OCI-LY7 (cell line): ENCODE results near the gene PAX4. TPM values are rescaled to one million over a fixed set of nuclear protein-coding genes. Genes with fewer than 3 reads are reported as not detected.

Experiments
- BruUV-seq: library from RNA; stranded (reverse); fragments of 400-500 nt; replicated peaks from 2 replicates; lab custom pipeline; 2021; lab: Mats Ljungman, UMichigan
- CTCF ChIA-PET: fragments of 300-600 bp; sonication (Branson Sonifier 250); formaldehyde crosslinking; loops from one replicate; lab custom pipeline; 2022; ENCODE audit warnings: antibody characterized with exemption; ENCODE audit not compliant: unreplicated experiment; lab: Charles Lee
- POLR2A ChIA-PET: fragments of 300-600 bp; sonication (Branson Sonifier 250); formaldehyde crosslinking; loops from one replicate; lab custom pipeline; 2022; ENCODE audit warnings: antibody characterized with exemption; lab: Charles Lee
- DNase-seq: peaks from one replicate; pipeline ENCODE4 v3.0.0-alpha.2; 2015; ENCODE audit warnings: low spot score
- H2AFZ ChIP-seq: fragments of 200-600 bp; sonication (generic), shearing (Covaris generic); 2 replicates; pipeline ENCODE4 v1.6.1; 2014; ENCODE audit warnings: mild to moderate bottlenecking, antibody characterized with exemption, low read length, moderate library complexity
- H3K27ac ChIP-seq: fragments of 200-600 bp; sonication (generic); 2 replicates; pipeline ENCODE4 v1.5.1; 2014; ENCODE audit warnings: mixed run types, low read depth, mild to moderate bottlenecking, moderate library complexity, low read length, inconsistent platforms; ENCODE audit not compliant: poor library complexity, severe bottlenecking
- H3K36me3 ChIP-seq: fragments of 200-600 bp; sonication (generic); 2 replicates; pipeline ENCODE4 v1.6.1; 2014; ENCODE audit warnings: mild to moderate bottlenecking, antibody characterized with exemption, low read length, moderate library complexity, mixed read lengths; ENCODE audit not compliant: insufficient read depth
- H3K4me1 ChIP-seq: fragments of 200-600 bp; sonication (generic); 2 replicates; pipeline ENCODE4 v1.5.1; 2014; ENCODE audit warnings: mild to moderate bottlenecking, low read length; ENCODE audit not compliant: insufficient read depth, poor library complexity, severe bottlenecking
- H3K4me2 ChIP-seq: fragments of 200-600 bp; sonication (generic); 2 replicates; pipeline ENCODE4 v1.6.1; 2014; ENCODE audit warnings: mild to moderate bottlenecking, low read length
- H3K4me3 ChIP-seq: fragments of 200-600 bp; sonication (generic); 2 replicates; pipeline ENCODE4 v1.5.1; 2014; ENCODE audit warnings: mild to moderate bottlenecking, low read depth, low read length; ENCODE audit not compliant: poor library complexity, severe bottlenecking
- H3K79me2 ChIP-seq: fragments of 200-600 bp; sonication (generic); 2 replicates; pipeline ENCODE4 v1.6.1; 2016; ENCODE audit warnings: low read depth, mild to moderate bottlenecking, low read length, moderate library complexity, mixed read lengths; ENCODE audit not compliant: insufficient read depth
- H3K9me2 ChIP-seq: fragments of 200-600 bp; sonication (generic); 2 replicates; pipeline ENCODE4 v1.6.1; 2016; ENCODE audit warnings: mild to moderate bottlenecking, low read length, mixed read lengths; ENCODE audit not compliant: insufficient read depth
- H3K9me3 ChIP-seq: fragments of 200-600 bp; sonication (generic); 2 replicates; pipeline ENCODE4 v1.6.1; 2014; ENCODE audit warnings: mild to moderate bottlenecking, mixed run types, low read length, mixed read lengths
- H4K20me1 ChIP-seq: fragments of 200-600 bp; sonication (generic); 2 replicates; pipeline ENCODE4 v1.6.1; 2014; ENCODE audit warnings: mild to moderate bottlenecking, antibody characterized with exemption, low read length, moderate library complexity, mixed read lengths; ENCODE audit not compliant: insufficient read depth
- CTCF ChIP-seq: fragments of 200-600 bp; sonication (generic); conservative IDR thresholded peaks from 2 replicates; pipeline ENCODE4 v1.5.1; 2014; ENCODE audit warnings: mild to moderate bottlenecking, antibody characterized with exemption, low read length, moderate library complexity, mixed read lengths
- EZH2phosphoT487 ChIP-seq: fragments of 200-600 bp; sonication (generic); IDR thresholded peaks from 2 replicates; pipeline ENCODE4 v1.6.1; 2018; ENCODE audit warnings: low read depth, borderline replicate concordance, mild to moderate bottlenecking, mixed run types, antibody characterized with exemption, low read length, moderate library complexity, mixed read lengths
- intact Hi-C: fragments of 100-400 bp; cut with micrococcal nuclease; formaldehyde crosslinking; loops from one replicate; pipeline ENCODE4 v1.10.0; 2022; ENCODE audit not compliant: unreplicated experiment
- total RNA-seq, 2 experiments: library from RNA; depleted of rRNA in 1 of 2; stranded (reverse); fragments of >200 nt in 1 of 2; shearing (Covaris generic) in 1 of 2; gene quantifications; 2 replicates each; pipeline ENCODE4 v1.2.3, GENCODE V29; 2014 to 2022

Gene PAX4
- total RNA-seq, 2 experiments from 2014 or later = not detected

GRCh38 chr7:127591189-127591588 is 26.8 kb downstream of the PAX4 start:
- POLR2A ChIA-PET = interaction anchor here (0.7 to 1.5 kb wide), 2 partner anchors 9 to 450 kb away, joined by 3 read pairs; no protein-coding TSS in a partner anchor
- Histone ChIP-seq H4K20me1 (peaks cover 7% of the 10 kb centered on the region; the same call in 1 of the 2 replicates), H3K4me2 (no peak overlapping the region), H3K9me2 (no peaks in the 10 kb centered on the region), H3K4me3 (no peak overlapping the region), H3K79me2 (peaks cover 15% of the 10 kb centered on the region; the same call in 1 of the 2 replicates), H2AFZ (no peak overlapping the region), H3K36me3 (peaks cover 26% of the 10 kb centered on the region), H3K27ac (no peak overlapping the region), H3K9me3 (no peaks in the 10 kb centered on the region), H3K4me1 (peaks cover 14% of the 10 kb centered on the region)
- DNase-seq = no peak
- CTCF ChIA-PET = no interaction called here
- TF ChIP-seq CTCF = no peak
- TF ChIP-seq EZH2phosphoT487 = no peak
- BruUV-seq = no TSS peak
- intact Hi-C loops = no loop called here

DNA sequence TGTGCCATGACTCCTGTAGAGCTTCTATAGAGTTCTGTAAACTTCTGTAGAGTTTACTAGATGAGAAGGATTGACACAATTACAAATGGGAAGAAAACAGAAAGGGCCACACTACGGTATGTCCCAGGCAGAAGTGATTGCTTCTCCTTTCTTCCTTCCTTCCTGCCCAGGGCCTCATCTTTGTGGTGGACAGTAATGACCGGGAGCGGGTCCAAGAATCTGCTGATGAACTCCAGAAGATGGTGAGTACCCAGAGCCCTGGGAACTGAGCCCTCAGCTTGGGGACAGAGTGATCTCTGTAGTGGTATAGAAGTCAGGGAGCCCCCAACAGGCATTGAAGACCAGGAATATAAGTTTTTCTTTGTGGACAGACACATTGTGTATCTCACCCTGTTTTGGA is 28.0 kb downstream of the PAX4 start:
- no peaks in the 10 kb centered on the region for H3K9me2 ChIP-seq
- H2AFZ ChIP-seq = no peak overlapping the region
- H3K4me3 ChIP-seq = no peak overlapping the region
- CTCF ChIA-PET = no interaction called here
- intact Hi-C loops = loop anchor here (5.0 kb wide), 2 partner anchors 62 to 198 kb away; partner anchors contain the start of genes SND1 and ZNF800
- DNase-seq = no peak
- TF ChIP-seq EZH2phosphoT487 = no peak
- peaks cover 18% of the 10 kb centered on the region for H3K4me1 ChIP-seq
- H3K79me2 ChIP-seq = peaks cover 18% of the 10 kb centered on the region; the same call in 1 of the 2 replicates
- H3K36me3 ChIP-seq = peaks cover 26% of the 10 kb centered on the region
- H3K27ac ChIP-seq = no peak overlapping the region
- POLR2A ChIA-PET = no interaction called here
- no TSS peak for BruUV-seq
- peaks cover 8% of the 10 kb centered on the region; the same call in 1 of the 2 replicates for H4K20me1 ChIP-seq
- no peaks in the 10 kb centered on the region for H3K9me3 ChIP-seq
- H3K4me2 ChIP-seq = peak overlapping the region; percentile 90

DNA sequence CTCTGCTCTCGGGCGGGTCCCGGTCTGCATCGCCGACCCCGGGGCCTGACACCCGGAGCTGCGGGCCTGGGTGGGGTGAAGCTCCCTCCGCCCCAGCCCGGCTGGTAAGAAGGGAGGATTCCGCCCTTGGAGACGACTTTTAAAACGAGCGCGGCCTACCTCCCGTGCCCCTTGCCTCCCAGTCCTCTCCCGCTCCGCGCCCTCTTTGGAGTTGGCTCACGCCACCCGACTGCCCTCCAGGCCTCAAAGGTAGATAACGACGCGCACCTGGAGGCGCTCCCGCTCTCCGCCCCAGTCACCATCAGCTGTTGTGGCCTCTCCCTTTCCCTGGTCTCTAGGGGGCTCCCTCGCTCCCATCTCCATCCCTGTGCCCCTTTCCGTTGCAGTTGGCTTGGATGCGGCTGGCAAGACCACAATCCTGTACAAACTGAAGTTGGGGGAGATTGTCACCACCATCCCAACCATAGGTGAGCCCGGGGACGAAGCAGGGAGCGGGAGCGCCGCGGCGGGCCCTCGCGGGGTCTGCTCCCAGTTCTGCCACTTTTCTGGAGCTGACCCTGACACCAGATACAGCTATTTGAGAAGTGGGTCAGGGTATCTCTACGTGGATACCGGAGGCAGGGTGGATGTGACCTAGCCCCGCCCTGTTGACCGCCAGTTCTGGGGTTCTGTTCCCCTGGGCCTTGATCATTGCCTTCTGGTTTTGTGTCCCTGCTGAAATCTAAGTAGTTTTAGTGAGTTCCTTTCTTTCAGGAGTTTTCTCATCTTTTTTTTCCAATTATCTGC is 29.1 kb downstream of the PAX4 start:
- Histone ChIP-seq H3K27ac (peak overlapping the region; percentile 28), H3K9me2 (no peaks in the 10 kb centered on the region), H3K9me3 (no peaks in the 10 kb centered on the region), H3K4me1 (peaks cover 27% of the 10 kb centered on the region), H4K20me1 (peaks cover 17% of the 10 kb centered on the region; the same call in 1 of the 2 replicates), H2AFZ (peak overlapping the region; percentile 86), H3K4me2 (peak overlapping the region; percentile 90), H3K79me2 (peaks cover 28% of the 10 kb centered on the region; the same call in 1 of the 2 replicates), H3K36me3 (peaks cover 26% of the 10 kb centered on the region), H3K4me3 (peak overlapping the region; percentile 94)
- no TSS peak for BruUV-seq
- DNase-seq = peak; percentile 29
- ChIA-PET POLR2A (interaction anchor here (0.6 to 1.0 kb wide), 2 partner anchors 61 to 118 kb away, joined by 3 to 5 read pairs; no protein-coding TSS in a partner anchor), CTCF (no interaction called here)
- TF ChIP-seq CTCF (peak; percentile 72), EZH2phosphoT487 (no peak)
- intact Hi-C loops = loop anchor here (5.0 kb wide), 2 partner anchors 63 to 197 kb away; partner anchors contain the start of genes SND1 and ZNF800
